HCT116 (cell line): Measurements from ENCODE around the gene FHL2.

Experiments
- CEBPB ChIP-seq: IDR thresholded peaks from 2 replicates; pipeline ENCODE4 v1.6.1; 2012; ENCODE audit warnings: low read depth
- EGR1 ChIP-seq: IDR thresholded peaks from 2 replicates; pipeline ENCODE4 v1.6.1; 2012; ENCODE audit warnings: low read depth
- ELF1 ChIP-seq: IDR thresholded peaks from 2 replicates; pipeline ENCODE4 v1.6.1; 2012; ENCODE audit warnings: low read depth, borderline replicate concordance
- EZH2 ChIP-seq: fragments of 200-600 bp; sonication (generic); IDR thresholded peaks from 2 replicates; pipeline ENCODE4 v1.6.1; 2017; ENCODE audit warnings: antibody characterized with exemption, mixed run types
- POLR2A ChIP-seq: IDR thresholded peaks from 2 replicates; pipeline ENCODE4 v1.7.0; 2011; ENCODE audit warnings: borderline replicate concordance; ENCODE audit not compliant: insufficient read depth, insufficient read length; ENCODE audit errors: extremely low read depth
- POLR2AphosphoS5 ChIP-seq: IDR thresholded peaks from 2 replicates; pipeline ENCODE4 v1.6.1; 2011; ENCODE audit warnings: mild to moderate bottlenecking, low read depth, low read length, moderate library complexity
- SIN3A ChIP-seq: IDR thresholded peaks from 2 replicates; pipeline ENCODE4 v1.6.1; 2012; ENCODE audit warnings: low read depth
- SP1 ChIP-seq: IDR thresholded peaks from 2 replicates; pipeline ENCODE4 v1.6.1; 2012; ENCODE audit warnings: low read depth
- SRF ChIP-seq: IDR thresholded peaks from 2 replicates; pipeline ENCODE4 v1.6.1; 2012; ENCODE audit warnings: low read depth
- ZNF274 ChIP-seq: fragments of 200-500 bp; sonication (Bioruptor generic); IDR thresholded peaks from 2 replicates; pipeline ENCODE4 v1.6.1; 2014; ENCODE audit warnings: mild to moderate bottlenecking, low read depth, low read length, inconsistent platforms
- TF ChIP-seq, protein P1 (sequence below), 3 experiments: fragments of 200-600 bp in 1 of 3; sonication (generic) in 1 of 3; IDR thresholded peaks in 2 of 3; conservative IDR thresholded peaks in 1 of 3; 2 replicates each; pipeline ENCODE4 v1.5.1; 2012 to 2017; ENCODE audit warnings: low read depth in 2 of 3, low read length in 2 of 3, antibody characterized with exemption in 1 of 3, borderline replicate concordance in 1 of 3, control low read depth in 1 of 3, mild to moderate bottlenecking in 1 of 3, mixed read lengths in 1 of 3, mixed run types in 1 of 3, moderate library complexity in 1 of 3; ENCODE audit not compliant: insufficient read depth in 1 of 3
- TF ChIP-seq, protein P2 (sequence below): IDR thresholded peaks from 2 replicates; pipeline ENCODE4 v1.6.1; 2012; ENCODE audit warnings: low read depth
- TF ChIP-seq, protein P3 (sequence below): IDR thresholded peaks from 2 replicates; pipeline ENCODE4 v1.6.1; 2012
- TF ChIP-seq, protein P4 (sequence below): IDR thresholded peaks from 2 replicates; pipeline ENCODE4 v1.6.1; 2012

GRCh38 chr2:105377871-105378270, 21.0 kb downstream of the FHL2 start:
- no peak for TF ChIP-seq SP1
- TF ChIP-seq, protein P1, sequence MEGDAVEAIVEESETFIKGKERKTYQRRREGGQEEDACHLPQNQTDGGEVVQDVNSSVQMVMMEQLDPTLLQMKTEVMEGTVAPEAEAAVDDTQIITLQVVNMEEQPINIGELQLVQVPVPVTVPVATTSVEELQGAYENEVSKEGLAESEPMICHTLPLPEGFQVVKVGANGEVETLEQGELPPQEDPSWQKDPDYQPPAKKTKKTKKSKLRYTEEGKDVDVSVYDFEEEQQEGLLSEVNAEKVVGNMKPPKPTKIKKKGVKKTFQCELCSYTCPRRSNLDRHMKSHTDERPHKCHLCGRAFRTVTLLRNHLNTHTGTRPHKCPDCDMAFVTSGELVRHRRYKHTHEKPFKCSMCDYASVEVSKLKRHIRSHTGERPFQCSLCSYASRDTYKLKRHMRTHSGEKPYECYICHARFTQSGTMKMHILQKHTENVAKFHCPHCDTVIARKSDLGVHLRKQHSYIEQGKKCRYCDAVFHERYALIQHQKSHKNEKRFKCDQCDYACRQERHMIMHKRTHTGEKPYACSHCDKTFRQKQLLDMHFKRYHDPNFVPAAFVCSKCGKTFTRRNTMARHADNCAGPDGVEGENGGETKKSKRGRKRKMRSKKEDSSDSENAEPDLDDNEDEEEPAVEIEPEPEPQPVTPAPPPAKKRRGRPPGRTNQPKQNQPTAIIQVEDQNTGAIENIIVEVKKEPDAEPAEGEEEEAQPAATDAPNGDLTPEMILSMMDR (IDR thresholded peaks at IDR 0.05 in 2 of 3, conservative IDR thresholded peaks at IDR 0.05 in 1 of 3; ENCODE audit: borderline replicate concordance in 1 of 3, insufficient read depth in 1 of 3, low read depth in 2 of 3, low read length in 2 of 3) = peak in 2 of 3 experiments; percentile 12 to 18; a peak in 1 of 6 replicates
- TF ChIP-seq ELF1 = no peak
- no peak for TF ChIP-seq POLR2A
- TF ChIP-seq EZH2 = no peak
- no peak for TF ChIP-seq CEBPB
- no peak for TF ChIP-seq POLR2AphosphoS5
- no peak for TF ChIP-seq EGR1
- TF ChIP-seq, protein P2, sequence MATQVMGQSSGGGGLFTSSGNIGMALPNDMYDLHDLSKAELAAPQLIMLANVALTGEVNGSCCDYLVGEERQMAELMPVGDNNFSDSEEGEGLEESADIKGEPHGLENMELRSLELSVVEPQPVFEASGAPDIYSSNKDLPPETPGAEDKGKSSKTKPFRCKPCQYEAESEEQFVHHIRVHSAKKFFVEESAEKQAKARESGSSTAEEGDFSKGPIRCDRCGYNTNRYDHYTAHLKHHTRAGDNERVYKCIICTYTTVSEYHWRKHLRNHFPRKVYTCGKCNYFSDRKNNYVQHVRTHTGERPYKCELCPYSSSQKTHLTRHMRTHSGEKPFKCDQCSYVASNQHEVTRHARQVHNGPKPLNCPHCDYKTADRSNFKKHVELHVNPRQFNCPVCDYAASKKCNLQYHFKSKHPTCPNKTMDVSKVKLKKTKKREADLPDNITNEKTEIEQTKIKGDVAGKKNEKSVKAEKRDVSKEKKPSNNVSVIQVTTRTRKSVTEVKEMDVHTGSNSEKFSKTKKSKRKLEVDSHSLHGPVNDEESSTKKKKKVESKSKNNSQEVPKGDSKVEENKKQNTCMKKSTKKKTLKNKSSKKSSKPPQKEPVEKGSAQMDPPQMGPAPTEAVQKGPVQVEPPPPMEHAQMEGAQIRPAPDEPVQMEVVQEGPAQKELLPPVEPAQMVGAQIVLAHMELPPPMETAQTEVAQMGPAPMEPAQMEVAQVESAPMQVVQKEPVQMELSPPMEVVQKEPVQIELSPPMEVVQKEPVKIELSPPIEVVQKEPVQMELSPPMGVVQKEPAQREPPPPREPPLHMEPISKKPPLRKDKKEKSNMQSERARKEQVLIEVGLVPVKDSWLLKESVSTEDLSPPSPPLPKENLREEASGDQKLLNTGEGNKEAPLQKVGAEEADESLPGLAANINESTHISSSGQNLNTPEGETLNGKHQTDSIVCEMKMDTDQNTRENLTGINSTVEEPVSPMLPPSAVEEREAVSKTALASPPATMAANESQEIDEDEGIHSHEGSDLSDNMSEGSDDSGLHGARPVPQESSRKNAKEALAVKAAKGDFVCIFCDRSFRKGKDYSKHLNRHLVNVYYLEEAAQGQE = no peak
- TF ChIP-seq, protein P3, sequence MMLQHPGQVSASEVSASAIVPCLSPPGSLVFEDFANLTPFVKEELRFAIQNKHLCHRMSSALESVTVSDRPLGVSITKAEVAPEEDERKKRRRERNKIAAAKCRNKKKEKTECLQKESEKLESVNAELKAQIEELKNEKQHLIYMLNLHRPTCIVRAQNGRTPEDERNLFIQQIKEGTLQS = no peak
- no peak for TF ChIP-seq SIN3A
- no peak for TF ChIP-seq ZNF274
- TF ChIP-seq, protein P4, sequence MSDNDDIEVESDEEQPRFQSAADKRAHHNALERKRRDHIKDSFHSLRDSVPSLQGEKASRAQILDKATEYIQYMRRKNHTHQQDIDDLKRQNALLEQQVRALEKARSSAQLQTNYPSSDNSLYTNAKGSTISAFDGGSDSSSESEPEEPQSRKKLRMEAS = no peak
- TF ChIP-seq SRF = no peak
